Measurements from ENCODE around the gene AXL.
A peak's percentile ranks its signal among the peaks of the same experiment; 100 is the strongest.

The AXL gene

DNA sequence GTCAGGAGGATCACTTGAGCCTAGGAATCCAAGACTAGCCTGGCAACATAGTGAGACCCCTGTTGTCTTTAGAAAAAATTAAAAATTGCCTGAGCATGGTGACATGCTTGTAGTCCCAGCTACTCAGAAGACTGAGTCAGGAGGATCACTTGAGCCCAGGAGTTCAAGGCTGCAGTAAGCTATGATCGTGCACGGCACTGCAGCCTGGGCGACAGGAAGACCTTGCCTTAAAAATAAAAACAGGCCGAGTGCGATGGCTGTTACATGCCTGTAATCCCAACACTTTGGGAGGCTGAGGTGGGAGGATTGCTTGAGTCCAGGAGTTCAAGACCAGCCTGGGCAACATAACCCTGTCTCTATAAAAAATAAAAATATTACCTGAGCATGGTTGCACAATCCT, 50.5 kb downstream of the AXL start:
- Histone ChIP-seq H3K27me3 (ENCODE audit: insufficient read depth, low read length, poor library complexity, severe bottlenecking) (peaks cover 7% of the 10 kb centered on the region), H3K4me2 (ENCODE audit: low read depth, low read length, poor library complexity, severe bottlenecking) (peak overlapping the region; percentile 97), H3K4me3 (ENCODE audit: low read length, poor library complexity, severe bottlenecking) (no peak overlapping the region), H2AFZ (ENCODE audit: low read length) (no peak overlapping the region), H3K79me2 (ENCODE audit: insufficient read depth, low read length) (peaks cover 92% of the 10 kb centered on the region), H3K9me3 (ENCODE audit: insufficient read depth, low read depth, low read length) (no peaks in the 10 kb centered on the region), H3K36me3 (ENCODE audit: insufficient read depth, low read length) (peaks cover 68% of the 10 kb centered on the region), H4K20me1 (ENCODE audit: insufficient read depth, low read length, poor library complexity, severe bottlenecking) (peaks cover 83% of the 10 kb centered on the region), H3K9ac (ENCODE audit: low read depth, low read length, poor library complexity, severe bottlenecking) (no peak overlapping the region), H3F3A (ENCODE audit: low read depth) (no peaks in the 10 kb centered on the region), H3K9me2 (replicated peaks; ENCODE audit: low read depth, low read length) (no peaks in the 10 kb centered on the region), H3K4me1 (ENCODE audit: insufficient read depth, low read length, poor library complexity, severe bottlenecking) (peaks cover 22% of the 10 kb centered on the region)
- no peak for TF ChIP-seq EZH2phosphoT487 (IDR thresholded peaks at IDR 0.05; ENCODE audit: borderline replicate concordance)
- TF ChIP-seq, protein P1, sequence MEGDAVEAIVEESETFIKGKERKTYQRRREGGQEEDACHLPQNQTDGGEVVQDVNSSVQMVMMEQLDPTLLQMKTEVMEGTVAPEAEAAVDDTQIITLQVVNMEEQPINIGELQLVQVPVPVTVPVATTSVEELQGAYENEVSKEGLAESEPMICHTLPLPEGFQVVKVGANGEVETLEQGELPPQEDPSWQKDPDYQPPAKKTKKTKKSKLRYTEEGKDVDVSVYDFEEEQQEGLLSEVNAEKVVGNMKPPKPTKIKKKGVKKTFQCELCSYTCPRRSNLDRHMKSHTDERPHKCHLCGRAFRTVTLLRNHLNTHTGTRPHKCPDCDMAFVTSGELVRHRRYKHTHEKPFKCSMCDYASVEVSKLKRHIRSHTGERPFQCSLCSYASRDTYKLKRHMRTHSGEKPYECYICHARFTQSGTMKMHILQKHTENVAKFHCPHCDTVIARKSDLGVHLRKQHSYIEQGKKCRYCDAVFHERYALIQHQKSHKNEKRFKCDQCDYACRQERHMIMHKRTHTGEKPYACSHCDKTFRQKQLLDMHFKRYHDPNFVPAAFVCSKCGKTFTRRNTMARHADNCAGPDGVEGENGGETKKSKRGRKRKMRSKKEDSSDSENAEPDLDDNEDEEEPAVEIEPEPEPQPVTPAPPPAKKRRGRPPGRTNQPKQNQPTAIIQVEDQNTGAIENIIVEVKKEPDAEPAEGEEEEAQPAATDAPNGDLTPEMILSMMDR (conservative IDR thresholded peaks at IDR 0.05; ENCODE audit: low read length) = no peak

DNA sequence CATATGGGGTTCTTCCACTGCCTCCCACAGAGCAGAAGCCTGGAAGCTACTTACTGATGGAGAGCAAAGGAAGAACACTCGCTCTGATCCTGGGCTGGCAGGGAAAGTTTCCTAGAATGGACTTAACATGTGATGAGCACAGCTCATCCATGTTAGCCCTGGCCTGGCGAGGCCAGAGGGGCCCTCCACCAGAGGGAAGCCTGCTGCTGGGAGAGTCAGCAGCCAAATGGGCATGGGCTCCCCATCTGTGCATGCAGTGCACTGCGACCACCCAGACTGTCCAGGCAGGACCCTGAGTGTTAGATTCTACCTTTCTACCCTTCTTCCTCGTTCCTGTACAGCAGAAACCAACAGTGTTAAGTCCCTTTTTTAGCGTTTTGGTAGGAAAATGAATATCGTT, 54.1 kb downstream of the AXL start:
- no peak overlapping the region for H3K4me3 ChIP-seq (ENCODE audit: low read length, poor library complexity, severe bottlenecking)
- TF ChIP-seq, protein P1 (conservative IDR thresholded peaks at IDR 0.05; ENCODE audit: low read length) = no peak
- no peak for TF ChIP-seq EZH2phosphoT487 (IDR thresholded peaks at IDR 0.05; ENCODE audit: borderline replicate concordance)
- H2AFZ ChIP-seq (ENCODE audit: low read length) = no peak overlapping the region
- no peaks in the 10 kb centered on the region for H3K27me3 ChIP-seq (ENCODE audit: insufficient read depth, low read length, poor library complexity, severe bottlenecking)
- no peaks in the 10 kb centered on the region for H3K9me2 ChIP-seq (replicated peaks; ENCODE audit: low read depth, low read length)
- peaks cover 57% of the 10 kb centered on the region for H3K79me2 ChIP-seq (ENCODE audit: insufficient read depth, low read length)
- no peaks in the 10 kb centered on the region for H3F3A ChIP-seq (ENCODE audit: low read depth)
- no peak overlapping the region for H3K9ac ChIP-seq (ENCODE audit: low read depth, low read length, poor library complexity, severe bottlenecking)
- H3K9me3 ChIP-seq (ENCODE audit: insufficient read depth, low read depth, low read length) = no peaks in the 10 kb centered on the region
- peaks cover 95% of the 10 kb centered on the region for H3K36me3 ChIP-seq (ENCODE audit: insufficient read depth, low read length)
- H4K20me1 ChIP-seq (ENCODE audit: insufficient read depth, low read length, poor library complexity, severe bottlenecking) = peaks cover 52% of the 10 kb centered on the region
- H3K4me2 ChIP-seq (ENCODE audit: low read depth, low read length, poor library complexity, severe bottlenecking) = no peak overlapping the region
- H3K4me1 ChIP-seq (ENCODE audit: insufficient read depth, low read length, poor library complexity, severe bottlenecking) = peaks cover under 1% of the 10 kb centered on the region

DNA sequence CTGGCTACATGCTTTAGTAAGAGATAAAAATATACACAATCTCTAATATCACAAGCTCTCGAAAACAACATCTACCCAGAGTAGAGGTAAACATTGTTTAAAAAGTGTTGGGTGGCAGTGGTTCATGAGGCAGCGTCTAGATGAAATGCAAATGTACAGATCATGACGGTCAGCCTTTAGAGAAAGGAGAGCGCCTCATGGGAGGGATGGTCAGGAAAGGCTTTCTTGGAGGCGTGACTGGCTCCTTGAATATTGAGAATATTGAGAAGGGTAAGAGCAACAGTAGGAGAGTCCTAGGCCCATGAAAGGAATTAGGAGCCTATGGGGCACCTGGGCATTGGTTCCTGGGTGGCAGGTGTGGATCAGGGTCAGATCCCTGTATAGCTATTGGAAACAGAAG, 55.8 kb downstream of the AXL start:
- peaks cover 51% of the 10 kb centered on the region for H4K20me1 ChIP-seq (ENCODE audit: insufficient read depth, low read length, poor library complexity, severe bottlenecking)
- H3K9me3 ChIP-seq (ENCODE audit: insufficient read depth, low read depth, low read length) = no peaks in the 10 kb centered on the region
- H3K36me3 ChIP-seq (ENCODE audit: insufficient read depth, low read length) = peaks cover 94% of the 10 kb centered on the region
- no peak overlapping the region for H3K4me2 ChIP-seq (ENCODE audit: low read depth, low read length, poor library complexity, severe bottlenecking)
- no peak for TF ChIP-seq EZH2phosphoT487 (IDR thresholded peaks at IDR 0.05; ENCODE audit: borderline replicate concordance)
- TF ChIP-seq, protein P1 (conservative IDR thresholded peaks at IDR 0.05; ENCODE audit: low read length) = no peak
- no peak overlapping the region for H2AFZ ChIP-seq (ENCODE audit: low read length)
- H3K4me1 ChIP-seq (ENCODE audit: insufficient read depth, low read length, poor library complexity, severe bottlenecking) = no peaks in the 10 kb centered on the region
- H3K4me3 ChIP-seq (ENCODE audit: low read length, poor library complexity, severe bottlenecking) = no peak overlapping the region
- H3K9me2 ChIP-seq (replicated peaks; ENCODE audit: low read depth, low read length) = no peaks in the 10 kb centered on the region
- H3K9ac ChIP-seq (ENCODE audit: low read depth, low read length, poor library complexity, severe bottlenecking) = no peak overlapping the region
- peaks cover 43% of the 10 kb centered on the region for H3K79me2 ChIP-seq (ENCODE audit: insufficient read depth, low read length)
- no peaks in the 10 kb centered on the region for H3K27me3 ChIP-seq (ENCODE audit: insufficient read depth, low read length, poor library complexity, severe bottlenecking)
- H3F3A ChIP-seq (ENCODE audit: low read depth) = no peaks in the 10 kb centered on the region

Data from Loucy (cell line).